GM12878 (cell line): Measurements from ENCODE around the gene AHCYL2. TPM values are rescaled to one million over a fixed set of nuclear protein-coding genes. Genes with fewer than 3 reads are reported as not detected.

Experiments
- ATAC-seq: fragments of 200-7000 bp; cut with Tn5 transposase; 3 replicates; pipeline ENCODE4 v1.9.1; 2020; ENCODE audit warnings: mild to moderate bottlenecking, moderate library complexity
- BruUV-seq: library from RNA; stranded (reverse); fragments of 400-500 nt; replicated peaks from 2 replicates; lab custom pipeline; 2021; lab: Mats Ljungman, UMichigan
- CTCF ChIA-PET: fragments of 300-600 bp; sonication (Branson Sonifier 250); formaldehyde crosslinking; extraction: SDS; loops from one replicate; lab custom pipeline; 2021; ENCODE audit warnings: inconsistent platforms; lab: Yijun Ruan, JAX
- POLR2A ChIA-PET: fragments of 350-600 bp; formaldehyde crosslinking; extraction: SDS; loops from one replicate; lab custom pipeline; 2021; ENCODE audit warnings: inconsistent platforms; lab: Charles Lee
- RAD21 ChIA-PET: fragments of 300-600 bp; sonication (Branson Sonifier 250); formaldehyde crosslinking; loops from one replicate; lab custom pipeline; 2023; ENCODE audit warnings: antibody characterized with exemption; ENCODE audit not compliant: unreplicated experiment; lab: Charles Lee
- SMC1A ChIA-PET: fragments of 300-600 bp; sonication (Branson Sonifier 250); formaldehyde crosslinking; loops from one replicate; lab custom pipeline; 2023; ENCODE audit not compliant: unreplicated experiment, uncharacterized antibody; lab: Charles Lee
- DNase-seq: peaks from one replicate; pipeline ENCODE4 v3.0.0-alpha.2; 2011; ENCODE audit warnings: low read depth, low spot score
- FAIRE-seq: peaks from 3 replicates; lab custom pipeline; 2011; peaks lifted over from hg19 to GRCh38; lab: Jason Lieb, UNC
- H2AFZ ChIP-seq: 2 replicates; pipeline ENCODE4 v1.6.0; 2011; ENCODE audit warnings: low read depth, low read length, control low read depth; ENCODE audit not compliant: control insufficient read depth
- H3K27ac ChIP-seq: 2 replicates; pipeline ENCODE4 v1.5.1; 2011; ENCODE audit warnings: control low read depth; ENCODE audit not compliant: control insufficient read depth, insufficient read depth
- H3K27me3 ChIP-seq, 2 experiments: replicated peaks in 1 of 2; 2 replicates each; pipeline versions ENCODE4 v1.6.0 to v1.6.1; 2011; ENCODE audit warnings: low read length in 1 of 2; ENCODE audit not compliant: control insufficient read depth in 2 of 2, insufficient read depth in 2 of 2
- H3K36me3 ChIP-seq, 2 experiments: 2 replicates each; pipeline ENCODE4 v1.5.1; 2011; ENCODE audit warnings: low read length in 1 of 2; ENCODE audit not compliant: control insufficient read depth in 2 of 2, insufficient read depth in 2 of 2
- H3K4me1 ChIP-seq: 2 replicates; pipeline ENCODE4 v1.6.1; 2011; ENCODE audit warnings: mild to moderate bottlenecking, low read length, moderate library complexity, mixed read lengths; ENCODE audit not compliant: control insufficient read depth, insufficient read depth
- H3K4me2 ChIP-seq: 2 replicates; pipeline ENCODE4 v1.6.0; 2011; ENCODE audit warnings: control low read depth; ENCODE audit not compliant: control insufficient read depth, insufficient read depth
- H3K4me3 ChIP-seq: fragments of 200-600 bp; sonication (generic); 2 replicates; pipeline ENCODE4 v1.5.1; 2016
- H3K79me2 ChIP-seq: 2 replicates; pipeline ENCODE4 v1.6.0; 2011; ENCODE audit warnings: low read length; ENCODE audit not compliant: control insufficient read depth, insufficient read depth
- H3K9ac ChIP-seq: 2 replicates; pipeline ENCODE4 v1.8.0; 2011; ENCODE audit warnings: low read length, control low read depth, mixed read lengths; ENCODE audit not compliant: control insufficient read depth, insufficient read depth
- H3K9me3 ChIP-seq: replicated peaks from 3 replicates; pipeline ENCODE4 v1.5.1; 2011; ENCODE audit warnings: mild to moderate bottlenecking, low read length; ENCODE audit not compliant: control insufficient read depth, insufficient read depth
- H4K20me1 ChIP-seq: 2 replicates; pipeline ENCODE4 v1.6.0; 2011; ENCODE audit not compliant: control insufficient read depth, insufficient read depth
- ATF3 ChIP-seq: IDR thresholded peaks from 2 replicates; pipeline ENCODE4 v1.6.1; 2011; ENCODE audit warnings: low read depth, mild to moderate bottlenecking, low read length, moderate library complexity, borderline replicate concordance; ENCODE audit errors: extremely low read depth
- BACH1 ChIP-seq: fragments of 450-650 bp; IDR thresholded peaks from 2 replicates; pipeline ENCODE4 v1.6.1; 2017; ENCODE audit warnings: mild to moderate bottlenecking, borderline replicate concordance
- BCL11A ChIP-seq: IDR thresholded peaks from 2 replicates; pipeline ENCODE4 v1.6.1; 2011; ENCODE audit warnings: low read depth, low read length
- CBX3 ChIP-seq: fragments of 200-600 bp; sonication (generic); IDR thresholded peaks from 2 replicates; pipeline ENCODE4 v1.6.1; 2016; ENCODE audit warnings: low read depth, borderline replicate concordance
- CBX5 ChIP-seq: sonication (generic); IDR thresholded peaks from 2 replicates; pipeline ENCODE4 v1.6.1; 2016; ENCODE audit warnings: low read depth, moderate library complexity, mild to moderate bottlenecking, inconsistent platforms
- E4F1 ChIP-seq: fragments of 450-650 bp; IDR thresholded peaks from 2 replicates; pipeline ENCODE4 v1.6.1; 2018; ENCODE audit warnings: borderline replicate concordance, mild to moderate bottlenecking; ENCODE audit not compliant: partially characterized antibody
- ELK1 ChIP-seq: IDR thresholded peaks from 2 replicates; pipeline ENCODE4 v1.6.1; 2012; ENCODE audit warnings: low read depth, low read length, improper control_type of control experiment
- HDAC6 ChIP-seq: fragments of 200-600 bp; sonication (generic); IDR thresholded peaks from one replicate; pipeline ENCODE4 v1.8.0; 2017; ENCODE audit warnings: antibody characterized with exemption; ENCODE audit not compliant: unreplicated experiment
- MEF2A ChIP-seq: IDR thresholded peaks from 2 replicates; pipeline ENCODE4 v1.6.1; 2011; ENCODE audit warnings: low read depth, mild to moderate bottlenecking, low read length, moderate library complexity; ENCODE audit not compliant: insufficient read depth
- SIX5 ChIP-seq: IDR thresholded peaks from 2 replicates; pipeline ENCODE4 v1.6.1; 2011; ENCODE audit warnings: mild to moderate bottlenecking, low read depth, low read length, moderate library complexity; ENCODE audit not compliant: severe bottlenecking
- WGBS: methylation state at CpG from one replicate; pipeline ENCODE4 v1.1.6; 2016; ENCODE audit warnings: low lambda C conversion rate; ENCODE audit not compliant: insufficient replicate concordance, insufficient coverage; ENCODE audit errors: missing lambda C conversion rate; 5-methylcytosine and 5-hydroxymethylcytosine counted together
- in situ Hi-C: fragments of 300-500 bp; cut with MboI; formaldehyde crosslinking; loops from 9 replicates; pipeline ENCODE4 v1.14.3; 2018; ENCODE audit warnings: mixed read lengths
- intact Hi-C: fragments of 100-400 bp; cut with micrococcal nuclease; formaldehyde crosslinking; loops from one replicate; pipeline ENCODE4 v1.14.2; 2022; ENCODE audit not compliant: unreplicated experiment
- polyA plus RNA-seq, 11 experiments: library from polyadenylated mRNA; depleted of rRNA in 4 of 11; unstranded in 6 of 11; stranded (reverse) in 5 of 11; fragments of >200 nt; fragmentation: Nextera tagmentation in 4 of 11; fragmentation: Illumina TruSeq in 1 of 11; extraction: Ambion mirVana in 4 of 11; extraction: Trizol in 1 of 11; gene quantifications; 1 replicate in 1 of 11; 2 replicates in 10 of 11; pipeline versions ENCODE4 v1.2.1 to v1.2.3, GENCODE V29; 2011 to 2016; ENCODE audit warnings: inconsistent platforms in 2 of 11, missing spikeins in 2 of 11, low read depth in 1 of 11
- total RNA-seq, 4 experiments: library from RNA; depleted of rRNA in 3 of 4; stranded (reverse); fragments of >200 nt in 3 of 4; fragmentation: Illumina TruSeq in 1 of 4; extraction: Trizol in 1 of 4; gene quantifications; 2 replicates each; pipeline versions ENCODE4 v1.2.1 to v1.2.3, GENCODE V29; 2013 to 2021
- TF ChIP-seq, protein P1 (sequence below): IDR thresholded peaks from 2 replicates; pipeline ENCODE4 v1.6.1; 2011; ENCODE audit warnings: borderline replicate concordance, low read depth, mild to moderate bottlenecking, moderate library complexity, mixed read lengths, low read length; ENCODE audit not compliant: insufficient read depth; ENCODE audit errors: extremely low read length

The AHCYL2 gene
- total and polyA plus RNA-seq, 10 of the 15 experiments (the other 5 are each of a cell fraction or from before 2014, with no cell fraction given), result 1.7 to 29.1 (median 5.4) TPM

GRCh38 chr7:129394982-129395914 is 170.4 kb downstream of the AHCYL2 start:
- H4K20me1 ChIP-seq, result no peaks in the 10 kb centered on the region
- TF ChIP-seq CBX5 (no peak), MEF2A (no peak), ELK1 (no peak), E4F1 (no peak), BACH1 (no peak), HDAC6 (no peak), SIX5 (no peak), BCL11A (no peak), CBX3 (no peak), ATF3 (no peak)
- TF ChIP-seq, protein P1, sequence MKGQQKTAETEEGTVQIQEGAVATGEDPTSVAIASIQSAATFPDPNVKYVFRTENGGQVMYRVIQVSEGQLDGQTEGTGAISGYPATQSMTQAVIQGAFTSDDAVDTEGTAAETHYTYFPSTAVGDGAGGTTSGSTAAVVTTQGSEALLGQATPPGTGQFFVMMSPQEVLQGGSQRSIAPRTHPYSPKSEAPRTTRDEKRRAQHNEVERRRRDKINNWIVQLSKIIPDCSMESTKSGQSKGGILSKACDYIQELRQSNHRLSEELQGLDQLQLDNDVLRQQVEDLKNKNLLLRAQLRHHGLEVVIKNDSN, result no peak
- intact Hi-C loops, result no loop called here
- in situ Hi-C loops, result no loop called here
- SMC1A ChIA-PET, result no interaction called here
- H3K36me3 ChIP-seq, result no peaks in the 10 kb centered on the region; a peak in 1 of 4 replicates
- H3K9ac ChIP-seq, result no peak overlapping the region
- no peaks in the 10 kb centered on the region for H3K9me3 ChIP-seq
- 82% methylated on average over 4 of the region's 4 CpGs for WGBS
- H3K27me3 ChIP-seq, result no peaks in the 10 kb centered on the region
- no peak overlapping the region for H3K4me2 ChIP-seq
- H3K27ac ChIP-seq, result no peak overlapping the region
- RAD21 ChIA-PET, result no interaction called here
- no peak overlapping the region for H3K4me3 ChIP-seq
- DNase-seq, result no peak
- no peak overlapping the region for H2AFZ ChIP-seq
- CTCF ChIA-PET, result interaction anchor here (0.5 to 1.9 kb wide), 3 partner anchors 19 to 52 kb away, joined by 3 to 6 read pairs (median 4); no protein-coding TSS in a partner anchor
- FAIRE-seq, result peak; percentile 38
- no peaks in the 10 kb centered on the region for H3K4me1 ChIP-seq
- POLR2A ChIA-PET, result interaction anchor here (1.1 kb wide), 1 partner anchor 8 kb away, joined by 3 read pairs; no protein-coding TSS in a partner anchor
- H3K79me2 ChIP-seq, result no peaks in the 10 kb centered on the region
- BruUV-seq, result no TSS peak
- no peak for ATAC-seq
